ENCODE results near the gene HEATR5A.

HEATR5A gene

DNA sequence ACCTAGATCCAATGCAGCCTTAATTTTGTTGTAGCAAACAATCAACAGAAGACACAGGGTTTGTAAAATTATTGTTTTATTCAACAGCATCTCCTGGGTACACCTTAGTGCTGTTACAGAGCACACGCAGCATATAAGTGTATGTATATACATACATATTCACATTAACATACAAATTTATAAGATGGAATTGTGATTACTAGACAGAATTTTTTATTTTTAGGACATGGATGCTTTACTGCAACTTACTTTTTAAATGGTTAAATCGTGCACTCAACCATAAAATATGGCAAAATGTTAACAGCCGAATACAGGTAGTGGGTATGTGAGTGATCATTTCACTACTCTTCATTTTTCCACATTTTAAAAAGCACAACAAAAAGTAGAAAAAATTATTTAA lies 16.6 kb downstream of the HEATR5A start:
- no peak overlapping the region for H3K4me3 ChIP-seq (replicated peaks in 1 of 2; ENCODE audit: low read depth in 2 of 2, low read length in 2 of 2)
- DNase-seq (ENCODE audit: low read depth in 2 of 2) = no peak
- TF ChIP-seq, protein P1, sequence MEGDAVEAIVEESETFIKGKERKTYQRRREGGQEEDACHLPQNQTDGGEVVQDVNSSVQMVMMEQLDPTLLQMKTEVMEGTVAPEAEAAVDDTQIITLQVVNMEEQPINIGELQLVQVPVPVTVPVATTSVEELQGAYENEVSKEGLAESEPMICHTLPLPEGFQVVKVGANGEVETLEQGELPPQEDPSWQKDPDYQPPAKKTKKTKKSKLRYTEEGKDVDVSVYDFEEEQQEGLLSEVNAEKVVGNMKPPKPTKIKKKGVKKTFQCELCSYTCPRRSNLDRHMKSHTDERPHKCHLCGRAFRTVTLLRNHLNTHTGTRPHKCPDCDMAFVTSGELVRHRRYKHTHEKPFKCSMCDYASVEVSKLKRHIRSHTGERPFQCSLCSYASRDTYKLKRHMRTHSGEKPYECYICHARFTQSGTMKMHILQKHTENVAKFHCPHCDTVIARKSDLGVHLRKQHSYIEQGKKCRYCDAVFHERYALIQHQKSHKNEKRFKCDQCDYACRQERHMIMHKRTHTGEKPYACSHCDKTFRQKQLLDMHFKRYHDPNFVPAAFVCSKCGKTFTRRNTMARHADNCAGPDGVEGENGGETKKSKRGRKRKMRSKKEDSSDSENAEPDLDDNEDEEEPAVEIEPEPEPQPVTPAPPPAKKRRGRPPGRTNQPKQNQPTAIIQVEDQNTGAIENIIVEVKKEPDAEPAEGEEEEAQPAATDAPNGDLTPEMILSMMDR (IDR thresholded peaks at IDR 0.05; ENCODE audit: low read depth, low read length) = no peak

DNA sequence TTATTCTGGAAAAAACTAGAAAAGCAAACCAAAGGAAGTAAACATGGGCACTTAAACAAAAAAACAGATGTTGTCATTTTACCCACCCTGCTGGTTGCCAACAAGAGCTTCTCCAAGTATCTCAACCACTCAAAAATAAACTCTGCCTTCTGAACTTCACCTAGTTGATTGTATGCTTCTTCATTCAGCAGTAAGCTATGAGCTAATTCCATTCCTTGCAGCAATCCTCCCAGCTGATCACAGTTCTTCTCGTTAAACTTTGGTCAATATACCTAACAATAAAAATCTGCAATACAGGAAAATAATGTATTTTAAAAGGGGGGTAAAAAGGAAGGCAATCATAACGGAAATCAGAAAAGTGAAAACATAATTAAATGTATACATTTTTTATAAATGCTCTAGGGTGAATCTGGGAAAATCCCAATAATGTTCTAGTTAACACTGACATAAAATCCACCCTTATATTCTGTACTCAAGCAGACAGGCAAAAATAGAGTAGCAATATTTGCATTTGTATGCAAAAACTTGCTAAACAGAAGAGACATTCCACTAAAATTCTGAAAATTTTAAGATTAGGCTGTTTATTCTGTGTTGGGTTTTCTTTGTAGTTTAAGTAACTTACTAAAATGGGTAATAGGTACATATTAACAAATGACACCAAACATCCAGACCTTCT lies 17.4 kb downstream of the HEATR5A start:
- TF ChIP-seq, protein P1 (IDR thresholded peaks at IDR 0.05; ENCODE audit: low read depth, low read length) = no peak
- no peak overlapping the region for H3K4me3 ChIP-seq (replicated peaks in 1 of 2; ENCODE audit: low read depth in 2 of 2, low read length in 2 of 2)
- DNase-seq (ENCODE audit: low read depth in 2 of 2) = no peak

DNA sequence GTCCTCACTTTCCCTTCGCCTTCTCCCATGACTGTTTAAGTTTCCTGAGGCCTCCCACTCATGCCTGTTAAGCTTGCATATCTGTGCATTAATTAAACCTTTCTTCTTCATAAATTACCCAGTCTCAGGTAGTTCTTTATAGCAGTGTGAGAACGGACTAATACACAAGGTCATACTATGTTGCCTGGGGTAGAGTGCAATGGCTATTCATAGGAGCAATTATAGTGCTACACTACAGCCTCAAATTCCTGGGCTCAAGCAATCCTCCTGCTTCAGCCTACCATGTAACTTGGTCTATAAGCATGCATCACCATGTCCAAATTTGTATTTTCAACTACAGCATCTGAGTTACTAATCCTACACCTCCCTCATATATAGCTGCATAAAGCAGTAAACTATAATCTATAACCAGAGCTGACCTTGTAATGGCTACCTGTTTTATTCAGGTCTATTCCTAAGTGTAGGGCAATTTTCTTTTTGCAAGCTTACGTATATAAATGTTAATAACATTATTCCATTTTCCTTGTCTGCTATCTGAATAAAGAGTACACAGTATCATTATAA lies 18.9 kb downstream of the HEATR5A start:
- no peak for DNase-seq (ENCODE audit: low read depth in 2 of 2)
- no peak overlapping the region for H3K4me3 ChIP-seq (replicated peaks in 1 of 2; ENCODE audit: low read depth in 2 of 2, low read length in 2 of 2)
- TF ChIP-seq, protein P1 (IDR thresholded peaks at IDR 0.05; ENCODE audit: low read depth, low read length) = no peak

DNA sequence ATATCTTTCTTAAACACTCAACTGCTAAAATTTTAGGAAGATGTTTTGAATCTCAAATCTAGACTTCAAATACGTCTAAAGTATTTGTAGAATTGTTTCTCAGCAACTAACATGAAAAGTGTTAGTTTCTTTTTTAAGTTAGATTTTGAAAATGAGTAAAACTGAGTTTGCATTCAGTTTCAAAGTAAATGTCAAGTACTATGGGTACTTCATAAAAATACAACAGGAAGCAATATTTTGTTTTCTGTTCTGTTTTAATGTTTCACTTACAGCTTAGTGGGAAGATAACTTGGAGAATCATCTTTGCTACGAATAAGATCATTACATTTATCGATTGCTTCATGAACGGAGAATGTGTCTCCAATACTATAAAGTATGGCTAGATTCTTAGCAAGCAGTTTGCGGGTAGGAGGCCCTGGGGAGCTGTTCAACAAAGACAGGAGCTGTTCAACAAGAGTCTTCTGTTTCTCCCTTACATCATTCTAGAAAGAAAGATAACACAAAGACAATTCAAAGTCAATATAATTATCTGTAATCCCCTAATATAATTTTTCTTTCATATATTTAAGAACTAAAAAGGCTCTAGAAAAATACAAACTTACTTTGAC lies 20.2 kb downstream of the HEATR5A start:
- no peak overlapping the region for H3K4me3 ChIP-seq (replicated peaks in 1 of 2; ENCODE audit: low read depth in 2 of 2, low read length in 2 of 2)
- TF ChIP-seq, protein P1 (IDR thresholded peaks at IDR 0.05; ENCODE audit: low read depth, low read length) = no peak
- DNase-seq (ENCODE audit: low read depth in 2 of 2) = no peak

DNA sequence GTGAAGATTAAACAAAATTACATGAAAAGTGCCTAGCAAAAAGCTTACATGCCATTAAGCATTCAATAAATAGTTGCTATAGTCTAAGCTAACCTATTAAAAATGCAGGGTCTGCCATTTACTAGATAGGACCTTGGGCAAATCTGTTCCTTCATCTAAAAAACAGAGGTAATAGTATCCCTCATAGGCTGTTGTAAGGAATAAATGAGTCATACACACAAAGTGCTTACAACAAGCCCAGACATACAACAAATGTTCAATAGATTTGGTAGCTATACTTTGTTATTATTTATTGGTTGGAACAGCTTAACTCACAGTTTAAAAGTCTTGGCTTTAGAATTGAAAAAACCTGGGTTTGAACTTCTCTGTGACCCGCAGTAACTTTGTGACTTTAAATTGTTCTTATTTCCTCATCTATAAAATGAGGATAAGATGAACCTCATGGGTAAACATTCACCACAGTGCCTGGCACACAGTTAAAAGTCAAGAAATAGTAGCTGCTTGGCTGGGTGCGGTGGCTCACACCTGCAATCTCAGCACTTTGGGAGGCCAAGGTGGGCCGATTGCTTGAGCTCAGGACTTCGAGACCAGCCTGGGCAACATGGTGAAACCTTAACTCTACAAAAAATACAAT lies 24.7 kb downstream of the HEATR5A start:
- no peak for DNase-seq (ENCODE audit: low read depth in 2 of 2)
- TF ChIP-seq, protein P1 (IDR thresholded peaks at IDR 0.05; ENCODE audit: low read depth, low read length) = no peak
- no peak overlapping the region for H3K4me3 ChIP-seq (replicated peaks in 1 of 2; ENCODE audit: low read depth in 2 of 2, low read length in 2 of 2)

DNA sequence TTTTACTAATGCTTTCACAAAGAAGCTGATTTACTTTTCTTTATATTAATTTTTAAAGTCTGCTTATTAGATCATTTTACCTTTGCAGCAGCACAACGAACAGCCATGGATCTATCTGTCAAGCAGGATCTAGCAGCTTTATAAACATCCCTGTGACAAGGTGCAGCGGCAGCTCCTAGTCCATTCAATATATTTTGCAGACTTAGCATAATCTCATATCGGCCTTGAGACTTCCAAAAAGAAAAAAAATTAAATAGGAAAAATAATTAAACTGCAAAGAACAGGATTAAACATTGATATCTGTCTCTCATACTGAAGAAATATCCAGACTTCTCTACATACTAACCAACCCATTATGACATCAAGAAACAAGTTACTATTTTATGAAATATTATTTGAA lies 25.2 kb downstream of the HEATR5A start:
- no peak for DNase-seq (ENCODE audit: low read depth in 2 of 2)
- H3K4me3 ChIP-seq (replicated peaks in 1 of 2; ENCODE audit: low read depth in 2 of 2, low read length in 2 of 2) = no peak overlapping the region
- TF ChIP-seq, protein P1 (IDR thresholded peaks at IDR 0.05; ENCODE audit: low read depth, low read length) = no peak
